Trophoblast cell (in vitro differentiated cells and primary cell): ENCODE data around the gene SLC35C1.
"Not testable (repeated sequence)": the region's sequence is repeated elsewhere in the genome, so short reads cannot be mapped to it uniquely, and the experiment has no call there.

Experiments
- DNase-seq, 2 donors: peaks; one replicate each; pipeline ENCODE4 v3.0.0-alpha.2; 2016
- H2AFZ ChIP-seq: 2 replicates; pipeline ENCODE4 v1.6.1; 2013; ENCODE audit warnings: low read length, moderate library complexity, mild to moderate bottlenecking; ENCODE audit not compliant: insufficient read depth, poor library complexity
- H2AK5ac ChIP-seq: 2 replicates; pipeline ENCODE4 v1.6.1; 2013; ENCODE audit warnings: mild to moderate bottlenecking, low read length
- H2BK120ac ChIP-seq: 2 replicates; pipeline ENCODE4 v1.6.1; 2013; ENCODE audit warnings: low read length, mild to moderate bottlenecking, moderate library complexity; ENCODE audit not compliant: insufficient read depth, poor library complexity
- H2BK12ac ChIP-seq: 2 replicates; pipeline ENCODE4 v1.6.1; 2013; ENCODE audit warnings: mild to moderate bottlenecking, low read length, moderate library complexity
- H2BK5ac ChIP-seq: 2 replicates; pipeline ENCODE4 v1.6.1; 2013; ENCODE audit warnings: low read length, low read depth, moderate library complexity, mild to moderate bottlenecking; ENCODE audit not compliant: poor library complexity
- H3K14ac ChIP-seq: 2 replicates; pipeline ENCODE4 v1.6.1; 2013; ENCODE audit warnings: mild to moderate bottlenecking, low read length
- H3K18ac ChIP-seq: 2 replicates; pipeline ENCODE4 v1.6.1; 2013; ENCODE audit warnings: mild to moderate bottlenecking, low read length
- H3K23ac ChIP-seq: 2 replicates; pipeline ENCODE4 v1.6.1; 2013; ENCODE audit warnings: low read length
- H3K27ac ChIP-seq: 2 replicates; pipeline ENCODE4 v1.5.1; 2013; ENCODE audit warnings: low read depth, mild to moderate bottlenecking, inconsistent platforms, low read length, moderate library complexity
- H3K27me3 ChIP-seq: 2 replicates; pipeline ENCODE4 v1.6.1; 2013; ENCODE audit warnings: inconsistent platforms, mild to moderate bottlenecking, low read length, moderate library complexity; ENCODE audit not compliant: insufficient read depth
- H3K36me3 ChIP-seq, 2 experiments: 1 replicate in 1 of 2; 2 replicates in 1 of 2; pipeline ENCODE4 v1.6.1; 2013; ENCODE audit warnings: low read length in 2 of 2, mild to moderate bottlenecking in 2 of 2, moderate library complexity in 1 of 2; ENCODE audit not compliant: insufficient read depth in 2 of 2, control insufficient read depth in 1 of 2
- H3K4ac ChIP-seq: 2 replicates; pipeline ENCODE4 v1.6.1; 2013; ENCODE audit warnings: low read depth, mild to moderate bottlenecking, low read length, moderate library complexity
- H3K4me1 ChIP-seq, 2 experiments: 1 replicate in 1 of 2; 2 replicates in 1 of 2; pipeline ENCODE4 v1.6.1; 2013; ENCODE audit warnings: low read length in 2 of 2, mild to moderate bottlenecking in 2 of 2, moderate library complexity in 1 of 2; ENCODE audit not compliant: insufficient read depth in 2 of 2, control insufficient read depth in 1 of 2
- H3K4me2 ChIP-seq: 2 replicates; pipeline ENCODE4 v1.6.1; 2013; ENCODE audit warnings: inconsistent platforms, mild to moderate bottlenecking, low read length, moderate library complexity
- H3K4me3 ChIP-seq: 2 replicates; pipeline ENCODE4 v1.5.1; 2013; ENCODE audit warnings: mild to moderate bottlenecking, low read depth, low read length, inconsistent platforms
- H3K79me1 ChIP-seq: one replicate; pipeline ENCODE4 v1.6.1; 2013; ENCODE audit warnings: low read length
- H3K79me2 ChIP-seq: 2 replicates; pipeline ENCODE4 v1.6.1; 2013; ENCODE audit warnings: low read length, mild to moderate bottlenecking; ENCODE audit not compliant: control insufficient read depth, insufficient read depth, poor library complexity
- H3K9ac ChIP-seq: 2 replicates; pipeline ENCODE4 v1.6.1; 2013; ENCODE audit warnings: mild to moderate bottlenecking, low read length
- H3K9me3 ChIP-seq: 2 replicates; pipeline ENCODE4 v1.6.1; 2013; ENCODE audit warnings: low read depth, mild to moderate bottlenecking, control low read depth, inconsistent platforms, low read length; ENCODE audit not compliant: insufficient read depth
- H4K12ac ChIP-seq: 2 replicates; pipeline ENCODE4 v1.6.1; 2013; ENCODE audit warnings: low read depth, mild to moderate bottlenecking, low read length, moderate library complexity
- H4K8ac ChIP-seq: 2 replicates; pipeline ENCODE4 v1.6.1; 2013; ENCODE audit warnings: low read depth, mild to moderate bottlenecking, low read length, moderate library complexity
- H4K91ac ChIP-seq: one replicate; pipeline ENCODE4 v1.6.1; 2013; ENCODE audit warnings: low read depth, mild to moderate bottlenecking, low read length, moderate library complexity
- WGBS: extraction: QIAGEN DNeasy Blood & Tissue Kit; methylation state at CpG from one replicate; pipeline ENCODE4 v1.1.7; 2013; ENCODE audit warnings: missing lambda C conversion rate; ENCODE audit not compliant: insufficient read length, insufficient coverage; ENCODE audit errors: extremely low coverage; 5-methylcytosine and 5-hydroxymethylcytosine counted together

SLC35C1 gene

GRCh38 chr11:45806072-45806933, 1.4 kb downstream of the SLC35C1 start:
- Histone ChIP-seq H3K18ac (peak overlapping the region; percentile 51), H3K4me1 (peaks cover 16 to 21% of the 10 kb centered on the region in 2 experiments), H2BK5ac (no peak overlapping the region), H4K91ac (peak overlapping the region; percentile 1), H2BK12ac (no peak overlapping the region), H3K4ac (peak overlapping the region; percentile 7), H4K8ac (peak overlapping the region; percentile 64), H3K36me3 (peaks cover 13 to 19% of the 10 kb centered on the region in 2 experiments), H3K27me3 (peaks cover 7% of the 10 kb centered on the region), H3K9me3 (no peaks in the 10 kb centered on the region), H3K79me1 (peaks cover 12% of the 10 kb centered on the region), H4K12ac (peak overlapping the region; percentile 15), H3K4me3 (peak overlapping the region; percentile 73), H3K27ac (no peak overlapping the region), H3K14ac (peak overlapping the region; percentile 54), H2BK120ac (no peak overlapping the region), H3K23ac (no peak overlapping the region), H2AK5ac (peak overlapping the region; percentile 80), H3K9ac (no peak overlapping the region), H3K79me2 (peaks cover 14% of the 10 kb centered on the region), H2AFZ (peak overlapping the region; percentile 19), H3K4me2 (peak overlapping the region; percentile 99)
- no CpG with 5 or more reads among the region's 20 CpGs for WGBS
- DNase-seq, result peak; percentile 75 to 83

- Histone ChIP-seq H3K9ac (no peak overlapping the region), H4K12ac (no peak overlapping the region), H3K23ac (no peak overlapping the region), H3K4me2 (peak overlapping the region; percentile 28), H3K36me3 (peaks cover 20 to 27% of the 10 kb centered on the region in 2 experiments), H4K8ac (no peak overlapping the region), H3K79me2 (peaks cover 14% of the 10 kb centered on the region), H3K4me3 (no peak overlapping the region), H3K79me1 (peaks cover 12% of the 10 kb centered on the region), H3K27ac (no peak overlapping the region), H2AFZ (no peak overlapping the region), H3K27me3 (peaks cover 7% of the 10 kb centered on the region), H2AK5ac (no peak overlapping the region), H3K9me3 (no peaks in the 10 kb centered on the region), H4K91ac (no peak overlapping the region), H2BK12ac (no peak overlapping the region), H3K14ac (no peak overlapping the region), H2BK5ac (no peak overlapping the region), H3K4ac (no peak overlapping the region), H3K4me1 (peaks cover 16 to 21% of the 10 kb centered on the region in 2 experiments), H2BK120ac (no peak overlapping the region), H3K18ac (no peak overlapping the region)
- no peak for DNase-seq
- WGBS, result no CpG with 5 or more reads among the region's 7 CpGs
Observed at GRCh38 chr11:45806937-45807791, 2.2 kb downstream of the SLC35C1 start.

DNA sequence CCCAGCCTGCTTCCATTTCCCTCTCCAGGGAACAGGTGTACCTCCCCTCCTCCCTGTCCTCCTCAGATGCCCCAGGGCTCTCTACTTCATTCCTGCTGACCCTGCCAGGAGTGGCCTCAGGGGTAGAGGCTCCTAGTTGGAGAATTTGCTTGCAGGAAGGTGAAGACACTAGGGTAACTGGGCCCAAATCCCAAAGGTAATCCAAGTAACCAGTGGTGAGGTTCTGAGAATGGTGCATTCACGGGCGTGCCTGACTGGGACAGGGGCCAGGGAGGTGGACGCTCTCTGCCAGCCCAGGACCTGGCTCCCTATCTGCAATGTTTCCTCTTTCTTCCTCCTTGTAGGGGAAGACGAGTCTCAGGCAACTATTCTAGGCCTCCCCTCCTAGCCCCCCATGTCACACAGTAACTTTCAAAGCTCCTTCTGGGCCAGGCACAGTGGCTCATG, 2.9 kb downstream of the SLC35C1 start:
- Histone ChIP-seq H3K36me3 (peaks cover 20 to 31% of the 10 kb centered on the region in 2 experiments), H3K18ac (no peak overlapping the region), H3K4me2 (peak overlapping the region; percentile 28), H2BK120ac (no peak overlapping the region), H3K9ac (no peak overlapping the region), H3K27me3 (peaks cover 7% of the 10 kb centered on the region), H2AFZ (no peak overlapping the region), H3K4me1 (peaks cover 16 to 21% of the 10 kb centered on the region in 2 experiments), H3K79me2 (peaks cover 14% of the 10 kb centered on the region), H4K12ac (no peak overlapping the region), H3K23ac (no peak overlapping the region), H4K91ac (no peak overlapping the region), H3K9me3 (no peaks in the 10 kb centered on the region), H3K4me3 (no peak overlapping the region), H3K79me1 (peaks cover 12% of the 10 kb centered on the region), H4K8ac (no peak overlapping the region), H3K14ac (no peak overlapping the region), H3K27ac (no peak overlapping the region), H2AK5ac (no peak overlapping the region), H2BK12ac (no peak overlapping the region), H3K4ac (no peak overlapping the region), H2BK5ac (no peak overlapping the region)
- no CpG with 5 or more reads among the region's 4 CpGs for WGBS
- peak; percentile 53 to 64 for DNase-seq

DNA sequence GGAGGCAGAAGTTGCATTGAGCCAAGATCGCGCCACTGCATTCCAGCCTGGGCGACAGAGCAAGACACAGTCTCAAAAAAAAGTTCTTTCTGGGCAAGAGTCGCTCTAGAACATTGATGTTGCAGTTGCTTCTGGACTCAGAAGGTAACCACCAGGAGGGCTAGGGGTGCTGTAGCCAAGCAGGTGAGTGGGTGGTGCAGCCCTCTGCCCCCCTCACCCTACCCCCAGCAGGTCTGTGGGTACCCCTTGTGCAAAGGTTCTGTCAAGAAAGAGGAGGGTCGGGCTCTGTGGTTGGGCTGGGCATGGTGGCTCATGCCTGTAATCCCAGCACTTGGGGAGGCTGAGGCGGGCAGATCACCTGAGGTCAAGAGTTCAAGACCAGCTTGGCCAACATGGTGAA, 3.5 kb downstream of the SLC35C1 start:
- H2BK12ac ChIP-seq, H2AFZ ChIP-seq, H3K27ac ChIP-seq, H2BK5ac ChIP-seq, H3K9me3 ChIP-seq, H3K27me3 ChIP-seq, H3K23ac ChIP-seq, H3K4ac ChIP-seq, H3K14ac ChIP-seq, H3K4me3 ChIP-seq, H2AK5ac ChIP-seq, H4K12ac ChIP-seq, H4K91ac ChIP-seq, DNase-seq, H3K9ac ChIP-seq, H3K4me2 ChIP-seq, H2BK120ac ChIP-seq, H3K18ac ChIP-seq, H4K8ac ChIP-seq: not testable (repeated sequence)
- Histone ChIP-seq H3K4me1 (peaks cover 16 to 23% of the 10 kb centered on the region in 2 experiments), H3K79me1 (peaks cover 12% of the 10 kb centered on the region), H3K36me3 (peaks cover 20 to 31% of the 10 kb centered on the region in 2 experiments), H3K79me2 (peaks cover 14% of the 10 kb centered on the region)
- no CpG with 5 or more reads among the region's 6 CpGs for WGBS
